IMR-90 (cell line): ENCODE data around the gene PTN.

Source experiments
- CTCF ChIP-seq: conservative IDR thresholded peaks from 2 replicates; pipeline ENCODE4 v1.5.1; 2012; ENCODE audit warnings: mild to moderate bottlenecking, low read depth, low read length, improper control_type of control experiment
- USF2 ChIP-seq: fragments of 150-350 bp; IDR thresholded peaks from 2 replicates; pipeline ENCODE4 v1.6.1; 2017; ENCODE audit warnings: mild to moderate bottlenecking, antibody characterized with exemption, low read length, low read depth

- TF ChIP-seq CTCF, result no peak
- TF ChIP-seq USF2, result no peak
These were observed 74.3 kb downstream of the PTN start for GRCh38 chr7:137269240-137269639.
